Smooth muscle cell (in vitro differentiated cells): ENCODE measurements around the gene TSPAN10. TPM values are rescaled to one million over a fixed set of nuclear protein-coding genes. Genes with fewer than 3 reads are reported as not detected.
A peak's percentile ranks its signal among the peaks of the same experiment; 100 is the strongest.

Experiments
- DNase-seq: peaks from one replicate; lab custom pipeline; 2025; ENCODE audit not compliant: unreplicated experiment; lab: John Stamatoyannopoulos, UW
- H2AFZ ChIP-seq: fragments of 200-600 bp; sonication (generic); 2 replicates; pipeline ENCODE4 v1.6.0; 2016; ENCODE audit warnings: antibody characterized with exemption, low read depth, mild to moderate bottlenecking
- H3F3A ChIP-seq: fragments of 200-600 bp; sonication (generic); 2 replicates; pipeline ENCODE4 v1.6.0; 2017; ENCODE audit warnings: antibody characterized with exemption, low read depth
- H3K27ac ChIP-seq: fragments of 200-600 bp; sonication (generic); 2 replicates; pipeline ENCODE4 v1.5.1; 2016; ENCODE audit warnings: low read depth, mild to moderate bottlenecking
- H3K27me3 ChIP-seq: fragments of 200-600 bp; sonication (generic); 2 replicates; pipeline ENCODE4 v1.6.1; 2016; ENCODE audit warnings: low read depth, mild to moderate bottlenecking
- H3K36me3 ChIP-seq: fragments of 200-600 bp; sonication (generic); 2 replicates; pipeline ENCODE4 v1.5.1; 2016; ENCODE audit warnings: low read depth
- H3K4me1 ChIP-seq: fragments of 200-600 bp; sonication (generic); 2 replicates; pipeline ENCODE4 v1.5.1; 2016; ENCODE audit warnings: low read depth
- H3K4me2 ChIP-seq: fragments of 200-600 bp; sonication (generic); 2 replicates; pipeline ENCODE4 v1.6.0; 2016; ENCODE audit warnings: mild to moderate bottlenecking
- H3K4me3 ChIP-seq: fragments of 200-600 bp; sonication (generic); 2 replicates; pipeline ENCODE4 v1.5.1; 2016; ENCODE audit warnings: mild to moderate bottlenecking
- H3K79me2 ChIP-seq: fragments of 200-600 bp; sonication (generic); 2 replicates; pipeline ENCODE4 v1.6.0; 2016; ENCODE audit warnings: low read depth, mild to moderate bottlenecking
- H3K9ac ChIP-seq: fragments of 200-600 bp; sonication (generic); 2 replicates; pipeline ENCODE4 v1.6.0; 2016; ENCODE audit warnings: low read depth
- H3K9me3 ChIP-seq: fragments of 200-600 bp; sonication (generic); replicated peaks from 2 replicates; pipeline ENCODE4 v1.5.1; 2016; ENCODE audit warnings: low read depth
- H4K20me1 ChIP-seq: fragments of 200-600 bp; sonication (generic); 2 replicates; pipeline ENCODE4 v1.6.0; 2016; ENCODE audit warnings: low read depth
- WGBS: methylation state at CpG from one replicate; pipeline ENCODE4 v1.1.7; 2016; ENCODE audit warnings: low lambda C conversion rate; 5-methylcytosine and 5-hydroxymethylcytosine counted together
- polyA plus RNA-seq: library from polyadenylated mRNA; unstranded; fragments of >200 nt; fragmentation: Nextera tagmentation; extraction: Ambion mirVana; gene quantifications from 2 replicates; pipeline ENCODE4 v1.2.1, GENCODE V29; 2016
- total RNA-seq: library from RNA; depleted of rRNA; stranded (reverse); fragments of >200 nt; gene quantifications from 2 replicates; pipeline ENCODE4 v1.2.3, GENCODE V29; 2014
- TF ChIP-seq, protein P1 (sequence below): fragments of 200-600 bp; sonication (generic); IDR thresholded peaks from 2 replicates; pipeline ENCODE4 v1.5.1; 2017; ENCODE audit warnings: borderline replicate concordance, mild to moderate bottlenecking, antibody characterized with exemption; ENCODE audit not compliant: insufficient read depth, poor library complexity, severe bottlenecking

TSPAN10 gene
- total and polyA plus RNA-seq, 2 experiments from 2014 or later = 0.67 to 1.2 TPM

DNA sequence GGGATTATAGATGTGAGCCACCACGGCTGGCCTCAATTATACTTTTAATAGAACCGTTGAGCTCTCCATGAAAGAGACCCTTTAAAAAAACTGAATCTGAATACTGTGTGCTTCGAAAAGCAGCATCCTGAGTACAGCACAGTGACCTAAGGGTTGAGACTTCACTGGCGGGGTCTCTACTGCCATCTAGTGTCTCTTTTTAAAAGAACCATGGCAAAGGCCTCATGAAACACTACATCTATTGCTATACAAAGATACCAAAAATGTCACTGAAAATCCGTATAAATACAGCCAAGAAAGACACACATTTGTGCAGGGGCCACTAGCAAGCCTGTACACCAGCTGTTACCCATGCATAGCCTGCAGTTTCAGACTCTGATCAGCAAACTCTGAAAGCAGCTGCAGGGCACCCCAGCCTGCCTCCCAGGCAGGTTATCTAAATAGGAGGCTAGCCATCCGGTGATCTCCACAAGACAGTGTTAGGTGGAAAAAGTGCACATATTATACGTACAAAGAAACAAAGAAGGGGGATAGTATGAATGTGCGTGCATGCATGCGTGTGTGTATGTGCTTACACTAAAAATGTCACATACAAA lies 35.4 kb upstream of the TSPAN10 start:
- Histone ChIP-seq H3K9ac (no peak overlapping the region), H3K27me3 (no peaks in the 10 kb centered on the region), H3K4me1 (no peaks in the 10 kb centered on the region), H3F3A (peaks cover 18% of the 10 kb centered on the region), H3K9me3 (no peaks in the 10 kb centered on the region), H3K79me2 (peaks cover 15% of the 10 kb centered on the region), H4K20me1 (peaks cover 26% of the 10 kb centered on the region), H3K27ac (no peak overlapping the region), H3K36me3 (peaks cover 3% of the 10 kb centered on the region), H3K4me2 (no peak overlapping the region), H3K4me3 (no peak overlapping the region), H2AFZ (no peak overlapping the region)
- 59% methylated on average over 9 of the region's 9 CpGs for WGBS
- TF ChIP-seq, protein P1, sequence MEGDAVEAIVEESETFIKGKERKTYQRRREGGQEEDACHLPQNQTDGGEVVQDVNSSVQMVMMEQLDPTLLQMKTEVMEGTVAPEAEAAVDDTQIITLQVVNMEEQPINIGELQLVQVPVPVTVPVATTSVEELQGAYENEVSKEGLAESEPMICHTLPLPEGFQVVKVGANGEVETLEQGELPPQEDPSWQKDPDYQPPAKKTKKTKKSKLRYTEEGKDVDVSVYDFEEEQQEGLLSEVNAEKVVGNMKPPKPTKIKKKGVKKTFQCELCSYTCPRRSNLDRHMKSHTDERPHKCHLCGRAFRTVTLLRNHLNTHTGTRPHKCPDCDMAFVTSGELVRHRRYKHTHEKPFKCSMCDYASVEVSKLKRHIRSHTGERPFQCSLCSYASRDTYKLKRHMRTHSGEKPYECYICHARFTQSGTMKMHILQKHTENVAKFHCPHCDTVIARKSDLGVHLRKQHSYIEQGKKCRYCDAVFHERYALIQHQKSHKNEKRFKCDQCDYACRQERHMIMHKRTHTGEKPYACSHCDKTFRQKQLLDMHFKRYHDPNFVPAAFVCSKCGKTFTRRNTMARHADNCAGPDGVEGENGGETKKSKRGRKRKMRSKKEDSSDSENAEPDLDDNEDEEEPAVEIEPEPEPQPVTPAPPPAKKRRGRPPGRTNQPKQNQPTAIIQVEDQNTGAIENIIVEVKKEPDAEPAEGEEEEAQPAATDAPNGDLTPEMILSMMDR = peak; percentile 75
- no peak for DNase-seq

DNA sequence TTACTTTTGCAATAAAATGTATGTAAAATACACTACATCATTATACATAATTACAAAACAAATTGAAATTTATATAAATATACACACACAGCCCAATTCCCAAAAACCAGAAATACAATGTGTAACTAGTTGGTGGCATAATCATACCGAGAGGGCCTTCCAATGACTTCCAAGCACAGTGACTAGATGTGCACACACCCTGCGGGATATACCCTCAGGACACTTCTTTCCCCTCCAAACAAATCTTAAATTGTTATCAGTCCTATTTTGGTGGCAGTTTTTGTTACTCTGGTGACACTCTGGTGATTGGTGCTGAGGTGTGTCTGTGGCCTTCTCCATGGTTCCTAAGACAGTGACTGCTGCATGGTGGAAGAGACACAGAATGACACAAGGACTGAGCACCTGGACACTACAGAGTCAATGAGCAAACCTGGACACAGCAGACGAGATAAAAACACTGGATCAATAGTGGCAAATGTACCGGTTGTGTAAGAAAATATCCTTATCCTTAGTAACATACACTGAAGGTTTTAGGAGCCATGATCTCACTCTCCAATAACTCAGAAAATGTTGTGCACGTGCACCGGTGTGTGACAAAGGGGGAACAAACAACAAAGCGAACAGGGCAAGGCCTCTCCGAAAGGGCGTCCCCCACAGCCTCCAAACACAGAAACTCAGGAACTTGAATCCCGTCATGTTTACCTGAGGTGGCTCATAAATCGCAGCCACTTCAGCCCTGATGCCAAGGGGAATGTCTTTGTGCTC lies 33.0 kb upstream of the TSPAN10 start:
- Histone ChIP-seq H3K4me2 (no peak overlapping the region), H3K79me2 (peaks cover 26% of the 10 kb centered on the region), H3K4me1 (no peaks in the 10 kb centered on the region), H3K9me3 (no peaks in the 10 kb centered on the region), H3K27me3 (no peaks in the 10 kb centered on the region), H2AFZ (no peak overlapping the region), H3K9ac (no peak overlapping the region), H4K20me1 (peaks cover 50% of the 10 kb centered on the region), H3F3A (peaks cover 18% of the 10 kb centered on the region), H3K27ac (no peak overlapping the region), H3K36me3 (peaks cover 3% of the 10 kb centered on the region), H3K4me3 (no peak overlapping the region)
- TF ChIP-seq, protein P1 = no peak
- DNase-seq = no peak
- WGBS = 97% methylated on average over 11 of the region's 11 CpGs

DNA sequence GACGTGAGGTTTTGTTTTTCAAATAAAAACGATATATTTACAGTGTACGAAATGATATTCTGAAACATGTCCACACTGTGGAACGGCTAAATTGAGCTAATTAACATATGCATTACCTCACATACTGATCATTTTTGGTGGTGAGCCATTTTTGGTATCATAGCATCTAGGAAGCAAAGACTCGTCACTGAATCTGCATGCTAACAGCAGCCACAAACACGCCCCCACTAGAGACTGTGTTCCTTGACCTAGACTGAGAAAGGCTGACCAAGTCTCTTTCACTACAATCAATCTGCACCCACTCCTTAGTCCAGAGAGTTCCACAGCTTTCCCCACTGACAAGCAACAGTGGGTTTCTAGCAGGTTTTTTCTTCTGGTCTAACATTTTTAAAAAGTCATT lies 29.6 kb upstream of the TSPAN10 start:
- H3K4me3 ChIP-seq = no peak overlapping the region
- H3K4me2 ChIP-seq = no peak overlapping the region
- H3K4me1 ChIP-seq = no peaks in the 10 kb centered on the region
- peak overlapping the region; percentile 65 for H3K27ac ChIP-seq
- peaks cover 2% of the 10 kb centered on the region for H3K36me3 ChIP-seq
- no peak for DNase-seq
- peaks cover 8% of the 10 kb centered on the region for H3F3A ChIP-seq
- peaks cover 57% of the 10 kb centered on the region for H4K20me1 ChIP-seq
- TF ChIP-seq, protein P1 = no peak
- peaks cover 30% of the 10 kb centered on the region for H3K79me2 ChIP-seq
- no peak overlapping the region for H2AFZ ChIP-seq
- H3K9me3 ChIP-seq = no peaks in the 10 kb centered on the region
- no peaks in the 10 kb centered on the region for H3K27me3 ChIP-seq
- H3K9ac ChIP-seq = peak overlapping the region; percentile 12
- WGBS = 83% methylated on average over 6 of the region's 6 CpGs
